WTC11 (cell line): ENCODE measurements around the gene TRIB2. TPM values are rescaled to one million over a fixed set of nuclear protein-coding genes. Genes with fewer than 3 reads are reported as not detected.

Source experiments
- ATAC-seq: fragments of 200-7000 bp; cut with Tn5 transposase; 2 replicates; pipeline ENCODE4 v1.10.0; 2021; ENCODE audit warnings: mild to moderate bottlenecking, moderate library complexity
- CTCF ChIA-PET: fragments of 300-600 bp; sonication (Branson Sonifier 250); formaldehyde crosslinking; loops from one replicate; lab custom pipeline; 2021; ENCODE audit warnings: antibody characterized with exemption; lab: Charles Lee
- POLR2A ChIA-PET: fragments of 350-600 bp; sonication (Branson Sonifier 250); formaldehyde crosslinking; loops from one replicate; lab custom pipeline; 2021; ENCODE audit warnings: antibody characterized with exemption; lab: Charles Lee
- DNase-seq: peaks from one replicate; pipeline ENCODE4 v3.0.0; 2021; ENCODE audit warnings: low spot score
- H3K27ac Mint-ChIP-seq: 2 replicates; pipeline ENCODE4 v1.8.0; 2021; ENCODE audit warnings: mixed read lengths
- H3K27me3 Mint-ChIP-seq: 2 replicates; pipeline ENCODE4 v1.8.0; 2021; ENCODE audit warnings: low read depth, mild to moderate bottlenecking, moderate library complexity, mixed read lengths
- H3K36me3 Mint-ChIP-seq: 2 replicates; pipeline ENCODE4 v1.8.0; 2021; ENCODE audit warnings: mixed read lengths
- H3K4me1 Mint-ChIP-seq: 2 replicates; pipeline ENCODE4 v1.8.0; 2022; ENCODE audit warnings: mixed read lengths
- H3K4me3 Mint-ChIP-seq: 2 replicates; pipeline ENCODE4 v1.8.0; 2021; ENCODE audit warnings: mild to moderate bottlenecking, moderate library complexity, mixed read lengths
- H3K9me3 Mint-ChIP-seq: 2 replicates; pipeline ENCODE4 v1.8.0; 2021; ENCODE audit warnings: mixed read lengths
- AR ChIP-seq: fragments of 250-450 bp; sonication (Bioruptor Pico); IDR thresholded peaks from 2 replicates; pipeline ENCODE4 v1.9.0; 2021; ENCODE audit warnings: mild to moderate bottlenecking
- ATF6 ChIP-seq: sonication (generic); formaldehyde crosslinking; IDR thresholded peaks from 2 replicates; pipeline ENCODE4 v1.8.1; 2023; ENCODE audit warnings: mild to moderate bottlenecking, missing genetic modification reagents
- E2F4 ChIP-seq: sonication (generic); formaldehyde crosslinking; IDR thresholded peaks from 2 replicates; pipeline ENCODE4 v1.8.1; 2022; ENCODE audit warnings: low read depth, mild to moderate bottlenecking, moderate library complexity, missing genetic modification reagents, borderline replicate concordance
- ELF4 ChIP-seq: sonication (generic); formaldehyde crosslinking; IDR thresholded peaks from 2 replicates; pipeline ENCODE4 v1.8.1; 2022; ENCODE audit warnings: low read depth, mild to moderate bottlenecking, moderate library complexity, missing genetic modification reagents
- ESRRA ChIP-seq: sonication (generic); formaldehyde crosslinking; IDR thresholded peaks from 2 replicates; pipeline ENCODE4 v1.8.1; 2022; ENCODE audit warnings: mild to moderate bottlenecking, missing genetic modification reagents, borderline replicate concordance
- ETV6 ChIP-seq: sonication (generic); formaldehyde crosslinking; IDR thresholded peaks from 2 replicates; pipeline ENCODE4 v1.8.1; 2022; ENCODE audit warnings: mild to moderate bottlenecking, missing genetic modification reagents
- FOXP1 ChIP-seq: sonication (generic); formaldehyde crosslinking; IDR thresholded peaks from 2 replicates; pipeline ENCODE4 v1.8.0; 2022; ENCODE audit warnings: missing genetic modification reagents, mild to moderate bottlenecking, moderate library complexity, borderline replicate concordance
- NFE2L1 ChIP-seq: sonication (generic); formaldehyde crosslinking; IDR thresholded peaks from 2 replicates; pipeline ENCODE4 v1.8.1; 2023; ENCODE audit warnings: missing genetic modification reagents
- NFYB ChIP-seq: sonication (generic); formaldehyde crosslinking; conservative IDR thresholded peaks from 2 replicates; pipeline ENCODE4 v1.8.0; 2022; ENCODE audit warnings: low read depth, missing genetic modification reagents
- PREB ChIP-seq: sonication (generic); formaldehyde crosslinking; IDR thresholded peaks from 2 replicates; pipeline ENCODE4 v1.8.1; 2022; ENCODE audit warnings: mild to moderate bottlenecking, missing genetic modification reagents, moderate library complexity, borderline replicate concordance
- RORB ChIP-seq: fragments of 250-450 bp; sonication (Bioruptor Pico); IDR thresholded peaks from 2 replicates; pipeline ENCODE4 v1.9.0; 2021; ENCODE audit warnings: mild to moderate bottlenecking
- SMAD3 ChIP-seq: sonication (generic); formaldehyde crosslinking; IDR thresholded peaks from 2 replicates; pipeline ENCODE4 v1.8.0; 2022; ENCODE audit warnings: missing genetic modification reagents, mild to moderate bottlenecking, borderline replicate concordance
- SMAD4 ChIP-seq: sonication (generic); formaldehyde crosslinking; IDR thresholded peaks from 2 replicates; pipeline ENCODE4 v1.8.0; 2022; ENCODE audit warnings: mild to moderate bottlenecking, missing genetic modification reagents
- USF2 ChIP-seq: sonication (generic); formaldehyde crosslinking; IDR thresholded peaks from 2 replicates; pipeline ENCODE4 v1.8.1; 2023; ENCODE audit warnings: mild to moderate bottlenecking, missing genetic modification reagents, moderate library complexity
- ZBTB21 ChIP-seq: sonication (generic); formaldehyde crosslinking; IDR thresholded peaks from 2 replicates; pipeline ENCODE4 v1.8.1; 2023; ENCODE audit warnings: mild to moderate bottlenecking, missing genetic modification reagents, borderline replicate concordance
- ZNF121 ChIP-seq: sonication (generic); formaldehyde crosslinking; IDR thresholded peaks from 2 replicates; pipeline ENCODE4 v1.8.0; 2023; ENCODE audit warnings: missing genetic modification reagents
- ZNF425 ChIP-seq: fragments of 250-450 bp; sonication (Bioruptor Pico); conservative IDR thresholded peaks from 2 replicates; pipeline ENCODE4 v1.9.0; 2021; ENCODE audit warnings: mild to moderate bottlenecking
- ZNF671 ChIP-seq: fragments of 250-450 bp; sonication (Bioruptor Pico); IDR thresholded peaks from 2 replicates; pipeline ENCODE4 v1.8.0; 2021; ENCODE audit warnings: mild to moderate bottlenecking
- total RNA-seq: library from RNA; stranded (reverse); gene quantifications from 3 replicates; pipeline ENCODE4 v1.2.3, GENCODE V29; 2021

Gene TRIB2
- total RNA-seq, 1 experiment from 2014 or later, result 89.3 TPM

- TF ChIP-seq AR (no peak), USF2 (no peak), ETV6 (CRISPR knock-in tag) (no peak), ZBTB21 (no peak), FOXP1 (CRISPR knock-in tag) (no peak)
Observed at GRCh38 chr2:12688893-12689292, 27.8 kb upstream of the TRIB2 start (continued).

- TF ChIP-seq NFYB (CRISPR knock-in tag) (no peak), SMAD4 (no peak), ZNF121 (no peak), ZBTB21 (no peak), E2F4 (no peak), ESRRA (CRISPR knock-in tag) (no peak), ZNF425 (CRISPR knock-in tag) (no peak), ZNF671 (CRISPR knock-in tag) (no peak), RORB (CRISPR knock-in tag) (no peak), PREB (CRISPR knock-in tag) (no peak), SMAD3 (CRISPR knock-in tag) (no peak), ATF6 (CRISPR knock-in tag) (no peak), ELF4 (no peak), NFE2L1 (CRISPR knock-in tag) (no peak)
- ChIA-PET POLR2A (no interaction called here), CTCF (no interaction called here)
- ATAC-seq (no peak), DNase-seq (no peak)
- H3K4me1 Mint-ChIP-seq, result peaks cover 7% of the 10 kb centered on the region; the same call in 1 of the 2 replicates
- H3K27me3 Mint-ChIP-seq, result no peaks in the 10 kb centered on the region
- no peak overlapping the region for H3K27ac Mint-ChIP-seq
- no peak overlapping the region for H3K4me3 Mint-ChIP-seq
- peaks cover 32% of the 10 kb centered on the region for H3K36me3 Mint-ChIP-seq
- peaks cover 43% of the 10 kb centered on the region for H3K9me3 Mint-ChIP-seq
Observed at GRCh38 chr2:12693509-12693908, 23.2 kb upstream of the TRIB2 start.
